ENCODE data around the gene CDYL.

The CDYL gene

DNA sequence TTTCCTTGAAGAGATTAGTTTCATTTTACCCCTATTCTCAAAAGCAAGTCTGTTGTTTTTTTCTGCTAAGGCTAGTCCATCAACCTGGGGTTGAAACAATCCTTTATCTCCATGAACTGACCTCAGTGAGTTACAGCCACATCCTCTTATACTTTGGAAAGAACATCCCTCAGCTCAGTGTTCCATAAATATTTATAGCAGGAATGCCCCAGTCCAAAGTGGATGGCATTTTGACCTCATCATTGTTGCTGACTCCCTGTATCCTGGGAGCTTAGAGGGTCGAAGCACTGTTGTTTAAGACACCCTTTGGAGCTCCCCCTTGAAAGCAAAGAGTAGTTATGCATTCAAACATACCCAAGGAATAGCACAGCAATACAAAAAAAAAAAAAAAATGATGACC, 16.2 kb upstream of the CDYL start:
- Histone ChIP-seq H3F3A (ENCODE audit: insufficient read depth, low read length) (no peaks in the 10 kb centered on the region), H3K36me3 (ENCODE audit: insufficient read depth, low read length) (no peaks in the 10 kb centered on the region), H3K4me3 (ENCODE audit: low read depth, low read length, poor library complexity, severe bottlenecking) (no peak overlapping the region), H3K9me2 (ENCODE audit: low read depth, low read length) (no peaks in the 10 kb centered on the region), H3K27me3 (ENCODE audit: insufficient read depth, low read length) (no peaks in the 10 kb centered on the region), H3K79me2 (ENCODE audit: insufficient read depth, low read length) (no peaks in the 10 kb centered on the region), H3K4me1 (ENCODE audit: insufficient read depth, low read length, severe bottlenecking) (no peaks in the 10 kb centered on the region), H4K20me1 (ENCODE audit: insufficient read depth, low read length) (no peaks in the 10 kb centered on the region), H3K9me3 (ENCODE audit: low read length) (peaks cover 10% of the 10 kb centered on the region), H3K4me2 (ENCODE audit: low read length) (no peak overlapping the region), H2AFZ (ENCODE audit: low read length) (no peak overlapping the region), H3K9ac (ENCODE audit: low read length) (no peak overlapping the region), H3K27ac (ENCODE audit: low read depth, low read length, poor library complexity, severe bottlenecking) (no peak overlapping the region)
- TF ChIP-seq EZH2 (IDR thresholded peaks at IDR 0.05; ENCODE audit: borderline replicate concordance, low read length): no peak
- TF ChIP-seq, protein P1, sequence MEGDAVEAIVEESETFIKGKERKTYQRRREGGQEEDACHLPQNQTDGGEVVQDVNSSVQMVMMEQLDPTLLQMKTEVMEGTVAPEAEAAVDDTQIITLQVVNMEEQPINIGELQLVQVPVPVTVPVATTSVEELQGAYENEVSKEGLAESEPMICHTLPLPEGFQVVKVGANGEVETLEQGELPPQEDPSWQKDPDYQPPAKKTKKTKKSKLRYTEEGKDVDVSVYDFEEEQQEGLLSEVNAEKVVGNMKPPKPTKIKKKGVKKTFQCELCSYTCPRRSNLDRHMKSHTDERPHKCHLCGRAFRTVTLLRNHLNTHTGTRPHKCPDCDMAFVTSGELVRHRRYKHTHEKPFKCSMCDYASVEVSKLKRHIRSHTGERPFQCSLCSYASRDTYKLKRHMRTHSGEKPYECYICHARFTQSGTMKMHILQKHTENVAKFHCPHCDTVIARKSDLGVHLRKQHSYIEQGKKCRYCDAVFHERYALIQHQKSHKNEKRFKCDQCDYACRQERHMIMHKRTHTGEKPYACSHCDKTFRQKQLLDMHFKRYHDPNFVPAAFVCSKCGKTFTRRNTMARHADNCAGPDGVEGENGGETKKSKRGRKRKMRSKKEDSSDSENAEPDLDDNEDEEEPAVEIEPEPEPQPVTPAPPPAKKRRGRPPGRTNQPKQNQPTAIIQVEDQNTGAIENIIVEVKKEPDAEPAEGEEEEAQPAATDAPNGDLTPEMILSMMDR (IDR thresholded peaks at IDR 0.05; ENCODE audit: low read length): no peak

DNA sequence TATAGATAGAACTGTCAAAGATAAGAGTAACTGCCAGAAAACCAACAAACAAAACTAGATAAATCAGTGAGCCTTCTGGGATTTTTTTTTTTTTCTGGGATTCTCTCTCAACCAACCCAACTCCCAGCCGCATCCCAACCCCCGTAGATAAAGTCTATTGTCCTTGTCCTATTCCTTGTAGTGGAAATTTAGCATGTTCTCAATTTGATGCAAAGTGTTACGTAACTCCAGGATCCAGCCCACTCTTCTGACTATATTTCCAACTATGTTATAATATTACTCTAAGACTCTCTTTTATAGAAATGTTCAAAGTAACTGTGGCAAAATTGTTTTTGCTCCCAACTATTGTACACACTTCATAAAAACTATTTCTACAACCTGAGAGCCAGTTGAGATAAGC, 15.4 kb upstream of the CDYL start:
- no peaks in the 10 kb centered on the region for H3K79me2 ChIP-seq (ENCODE audit: insufficient read depth, low read length)
- no peak overlapping the region for H3K4me2 ChIP-seq (ENCODE audit: low read length)
- H3K27ac ChIP-seq (ENCODE audit: low read depth, low read length, poor library complexity, severe bottlenecking): no peak overlapping the region
- no peaks in the 10 kb centered on the region for H3K36me3 ChIP-seq (ENCODE audit: insufficient read depth, low read length)
- H3K4me3 ChIP-seq (ENCODE audit: low read depth, low read length, poor library complexity, severe bottlenecking): no peak overlapping the region
- H3K4me1 ChIP-seq (ENCODE audit: insufficient read depth, low read length, severe bottlenecking): no peaks in the 10 kb centered on the region
- H3F3A ChIP-seq (ENCODE audit: insufficient read depth, low read length): no peaks in the 10 kb centered on the region
- H3K27me3 ChIP-seq (ENCODE audit: insufficient read depth, low read length): no peaks in the 10 kb centered on the region
- H3K9ac ChIP-seq (ENCODE audit: low read length): no peak overlapping the region
- H3K9me3 ChIP-seq (ENCODE audit: low read length): peaks cover 10% of the 10 kb centered on the region
- TF ChIP-seq EZH2 (IDR thresholded peaks at IDR 0.05; ENCODE audit: borderline replicate concordance, low read length): no peak
- TF ChIP-seq, protein P1 (IDR thresholded peaks at IDR 0.05; ENCODE audit: low read length): no peak
- H2AFZ ChIP-seq (ENCODE audit: low read length): no peak overlapping the region
- H3K9me2 ChIP-seq (ENCODE audit: low read depth, low read length): no peaks in the 10 kb centered on the region
- no peaks in the 10 kb centered on the region for H4K20me1 ChIP-seq (ENCODE audit: insufficient read depth, low read length)

- Histone ChIP-seq H2AFZ (ENCODE audit: low read length) (no peak overlapping the region), H3K27me3 (ENCODE audit: insufficient read depth, low read length) (no peaks in the 10 kb centered on the region), H3K4me1 (ENCODE audit: insufficient read depth, low read length, severe bottlenecking) (no peaks in the 10 kb centered on the region), H3K9me3 (ENCODE audit: low read length) (peaks cover 10% of the 10 kb centered on the region), H3F3A (ENCODE audit: insufficient read depth, low read length) (no peaks in the 10 kb centered on the region), H3K9ac (ENCODE audit: low read length) (no peak overlapping the region), H3K79me2 (ENCODE audit: insufficient read depth, low read length) (no peaks in the 10 kb centered on the region), H3K36me3 (ENCODE audit: insufficient read depth, low read length) (no peaks in the 10 kb centered on the region), H3K4me3 (ENCODE audit: low read depth, low read length, poor library complexity, severe bottlenecking) (no peak overlapping the region), H4K20me1 (ENCODE audit: insufficient read depth, low read length) (no peaks in the 10 kb centered on the region), H3K9me2 (ENCODE audit: low read depth, low read length) (no peaks in the 10 kb centered on the region), H3K27ac (ENCODE audit: low read depth, low read length, poor library complexity, severe bottlenecking) (no peak overlapping the region), H3K4me2 (ENCODE audit: low read length) (no peak overlapping the region)
- TF ChIP-seq, protein P1 (IDR thresholded peaks at IDR 0.05; ENCODE audit: low read length): no peak
- TF ChIP-seq EZH2 (IDR thresholded peaks at IDR 0.05; ENCODE audit: borderline replicate concordance, low read length): no peak
Measured at GRCh38 chr6:4762294-4762693, 13.9 kb upstream of the CDYL start.
